GM12874 (cell line): ENCODE measurements around the gene AHNAK2.

Experiments used
- CTCF ChIP-seq: IDR thresholded peaks from 2 replicates; pipeline ENCODE4 v1.5.1; 2011; ENCODE audit warnings: low read depth, mild to moderate bottlenecking, control low read depth, low read length, moderate library complexity; ENCODE audit not compliant: insufficient read depth

Gene AHNAK2

GRCh38 chr14:104895207-104895785 lies 82.9 kb downstream of the AHNAK2 start:
- no peak for TF ChIP-seq CTCF

GRCh38 chr14:104894331-104895206 lies 83.6 kb downstream of the AHNAK2 start:
- TF ChIP-seq CTCF: no peak

GRCh38 chr14:104893435-104894207 lies 84.6 kb downstream of the AHNAK2 start:
- TF ChIP-seq CTCF: no peak

- TF ChIP-seq CTCF: no peak
Measured at GRCh38 chr14:104892531-104893434, 85.4 kb downstream of the AHNAK2 start.

- no peak for TF ChIP-seq CTCF
Measured at GRCh38 chr14:104891664-104892530, 86.3 kb downstream of the AHNAK2 start.

- TF ChIP-seq CTCF: no peak
Measured at GRCh38 chr14:104891121-104891551, 87.0 kb downstream of the AHNAK2 start.
